ENCODE measurements around the gene TANC1.

Gene TANC1

DNA sequence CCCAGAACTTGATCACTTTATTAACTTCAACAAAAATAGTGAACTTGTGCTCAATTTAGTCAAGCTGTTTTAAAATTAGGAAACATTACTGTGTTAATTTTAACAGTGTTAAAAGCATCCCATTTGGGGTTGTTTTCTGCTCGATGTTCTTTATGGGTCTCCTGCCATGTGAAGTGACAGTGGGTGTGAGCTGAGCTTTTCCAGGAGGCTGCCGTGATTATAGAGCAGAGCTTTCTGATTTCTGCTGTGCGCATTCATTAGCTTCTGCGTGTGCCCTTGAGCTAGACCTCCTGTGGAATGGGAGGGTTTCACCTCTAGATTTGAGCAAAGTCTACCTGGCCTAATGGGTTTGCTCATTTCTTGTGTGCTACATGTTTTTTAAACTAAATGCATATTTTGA, 196.6 kb downstream of the TANC1 start:
- TF ChIP-seq POLR2AphosphoS5 (IDR thresholded peaks at IDR 0.05; ENCODE audit: low read depth, low read length) = no peak
- TF ChIP-seq FOXP2 (optimal IDR thresholded peaks at IDR 0.05; ENCODE audit: borderline replicate concordance, extremely low read depth, extremely low read length, insufficient read depth) = no peak
- no peak for TF ChIP-seq TAF1 (IDR thresholded peaks at IDR 0.05; ENCODE audit: borderline replicate concordance, insufficient read depth, low read length)
- TF ChIP-seq, protein P1, sequence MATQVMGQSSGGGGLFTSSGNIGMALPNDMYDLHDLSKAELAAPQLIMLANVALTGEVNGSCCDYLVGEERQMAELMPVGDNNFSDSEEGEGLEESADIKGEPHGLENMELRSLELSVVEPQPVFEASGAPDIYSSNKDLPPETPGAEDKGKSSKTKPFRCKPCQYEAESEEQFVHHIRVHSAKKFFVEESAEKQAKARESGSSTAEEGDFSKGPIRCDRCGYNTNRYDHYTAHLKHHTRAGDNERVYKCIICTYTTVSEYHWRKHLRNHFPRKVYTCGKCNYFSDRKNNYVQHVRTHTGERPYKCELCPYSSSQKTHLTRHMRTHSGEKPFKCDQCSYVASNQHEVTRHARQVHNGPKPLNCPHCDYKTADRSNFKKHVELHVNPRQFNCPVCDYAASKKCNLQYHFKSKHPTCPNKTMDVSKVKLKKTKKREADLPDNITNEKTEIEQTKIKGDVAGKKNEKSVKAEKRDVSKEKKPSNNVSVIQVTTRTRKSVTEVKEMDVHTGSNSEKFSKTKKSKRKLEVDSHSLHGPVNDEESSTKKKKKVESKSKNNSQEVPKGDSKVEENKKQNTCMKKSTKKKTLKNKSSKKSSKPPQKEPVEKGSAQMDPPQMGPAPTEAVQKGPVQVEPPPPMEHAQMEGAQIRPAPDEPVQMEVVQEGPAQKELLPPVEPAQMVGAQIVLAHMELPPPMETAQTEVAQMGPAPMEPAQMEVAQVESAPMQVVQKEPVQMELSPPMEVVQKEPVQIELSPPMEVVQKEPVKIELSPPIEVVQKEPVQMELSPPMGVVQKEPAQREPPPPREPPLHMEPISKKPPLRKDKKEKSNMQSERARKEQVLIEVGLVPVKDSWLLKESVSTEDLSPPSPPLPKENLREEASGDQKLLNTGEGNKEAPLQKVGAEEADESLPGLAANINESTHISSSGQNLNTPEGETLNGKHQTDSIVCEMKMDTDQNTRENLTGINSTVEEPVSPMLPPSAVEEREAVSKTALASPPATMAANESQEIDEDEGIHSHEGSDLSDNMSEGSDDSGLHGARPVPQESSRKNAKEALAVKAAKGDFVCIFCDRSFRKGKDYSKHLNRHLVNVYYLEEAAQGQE (IDR thresholded peaks at IDR 0.05; ENCODE audit: insufficient read depth in 1 of 2, low read depth in 2 of 2, low read length in 2 of 2) = no peak
- no peak for TF ChIP-seq SIN3A (IDR thresholded peaks at IDR 0.05; ENCODE audit: borderline replicate concordance, insufficient read depth, low read length)

DNA sequence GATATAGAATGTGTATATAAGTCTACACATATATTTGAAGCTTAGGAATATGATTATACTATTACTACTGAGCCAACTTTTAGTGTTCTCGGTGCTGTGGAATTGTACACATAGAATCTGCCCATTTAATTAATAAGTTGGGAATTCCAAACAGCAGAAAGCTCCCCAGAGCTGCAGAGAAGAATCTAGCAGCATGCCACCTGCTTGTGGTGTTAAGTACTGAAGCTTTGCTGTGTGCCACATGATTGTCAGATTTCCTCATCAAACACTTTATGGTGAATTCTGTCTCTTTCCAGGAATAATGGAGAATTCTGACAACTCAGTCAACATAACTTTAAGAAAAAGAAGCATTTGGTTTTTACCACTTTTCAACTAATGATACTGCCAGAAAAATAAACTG, 200.3 kb downstream of the TANC1 start:
- no peak for TF ChIP-seq FOXP2 (optimal IDR thresholded peaks at IDR 0.05; ENCODE audit: borderline replicate concordance, extremely low read depth, extremely low read length, insufficient read depth)
- TF ChIP-seq, protein P1 (IDR thresholded peaks at IDR 0.05; ENCODE audit: insufficient read depth in 1 of 2, low read depth in 2 of 2, low read length in 2 of 2) = no peak
- no peak for TF ChIP-seq TAF1 (IDR thresholded peaks at IDR 0.05; ENCODE audit: borderline replicate concordance, insufficient read depth, low read length)
- TF ChIP-seq POLR2AphosphoS5 (IDR thresholded peaks at IDR 0.05; ENCODE audit: low read depth, low read length) = no peak
- TF ChIP-seq SIN3A (IDR thresholded peaks at IDR 0.05; ENCODE audit: borderline replicate concordance, insufficient read depth, low read length) = no peak

- no peak for TF ChIP-seq SIN3A (IDR thresholded peaks at IDR 0.05; ENCODE audit: borderline replicate concordance, insufficient read depth, low read length)
- TF ChIP-seq TAF1 (IDR thresholded peaks at IDR 0.05; ENCODE audit: borderline replicate concordance, insufficient read depth, low read length) = no peak
- TF ChIP-seq POLR2AphosphoS5 (IDR thresholded peaks at IDR 0.05; ENCODE audit: low read depth, low read length) = no peak
- no peak for TF ChIP-seq FOXP2 (optimal IDR thresholded peaks at IDR 0.05; ENCODE audit: borderline replicate concordance, extremely low read depth, extremely low read length, insufficient read depth)
- TF ChIP-seq, protein P1 (IDR thresholded peaks at IDR 0.05; ENCODE audit: insufficient read depth in 1 of 2, low read depth in 2 of 2, low read length in 2 of 2) = no peak
These were observed 200.7 kb downstream of the TANC1 start for GRCh38 chr2:159169187-159169586.

DNA sequence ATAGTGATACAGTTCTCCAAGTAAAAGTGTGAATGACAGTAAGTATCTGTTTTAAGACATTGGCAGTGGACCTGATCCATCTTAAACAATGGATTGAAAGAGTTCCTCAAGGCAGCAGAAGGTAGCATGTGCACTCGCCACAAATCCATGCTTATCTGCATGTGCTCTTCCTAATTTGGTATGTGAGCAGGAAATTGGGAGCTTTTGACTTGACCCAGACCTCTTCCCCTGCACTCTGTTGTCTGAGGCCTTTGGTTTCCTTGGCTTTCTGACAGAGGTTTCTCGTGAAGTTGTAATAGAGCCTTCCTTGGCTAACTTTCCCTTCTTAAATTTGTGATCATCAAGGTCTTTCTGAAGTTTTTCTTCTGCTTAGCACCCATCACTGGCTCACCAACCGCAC, 204.0 kb downstream of the TANC1 start:
- no peak for TF ChIP-seq SIN3A (IDR thresholded peaks at IDR 0.05; ENCODE audit: borderline replicate concordance, insufficient read depth, low read length)
- TF ChIP-seq, protein P1 (IDR thresholded peaks at IDR 0.05; ENCODE audit: insufficient read depth in 1 of 2, low read depth in 2 of 2, low read length in 2 of 2) = no peak
- no peak for TF ChIP-seq POLR2AphosphoS5 (IDR thresholded peaks at IDR 0.05; ENCODE audit: low read depth, low read length)
- TF ChIP-seq TAF1 (IDR thresholded peaks at IDR 0.05; ENCODE audit: borderline replicate concordance, insufficient read depth, low read length) = no peak
- TF ChIP-seq FOXP2 (optimal IDR thresholded peaks at IDR 0.05; ENCODE audit: borderline replicate concordance, extremely low read depth, extremely low read length, insufficient read depth) = no peak

DNA sequence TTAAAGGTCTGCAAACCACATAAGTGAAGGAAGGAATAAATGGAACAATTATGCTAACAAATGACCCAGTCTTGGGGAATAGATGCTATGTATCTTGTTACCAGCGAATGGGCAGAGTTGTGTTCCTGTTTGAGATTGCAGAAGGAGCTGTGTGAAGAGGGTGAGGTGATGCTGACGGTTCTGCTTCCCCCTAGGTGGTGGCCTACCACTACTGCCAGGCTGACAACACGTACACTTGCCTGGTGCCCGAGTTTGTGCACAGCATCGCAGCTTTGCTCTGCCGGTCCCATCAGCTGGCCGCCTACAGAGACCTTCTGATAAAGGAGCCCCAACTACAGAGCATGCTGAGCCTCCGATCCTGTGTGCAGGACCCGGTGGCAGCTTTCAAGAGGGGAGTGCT, 206.3 kb downstream of the TANC1 start:
- TF ChIP-seq POLR2AphosphoS5 (IDR thresholded peaks at IDR 0.05; ENCODE audit: low read depth, low read length) = no peak
- TF ChIP-seq FOXP2 (optimal IDR thresholded peaks at IDR 0.05; ENCODE audit: borderline replicate concordance, extremely low read depth, extremely low read length, insufficient read depth) = no peak
- TF ChIP-seq SIN3A (IDR thresholded peaks at IDR 0.05; ENCODE audit: borderline replicate concordance, insufficient read depth, low read length) = no peak
- TF ChIP-seq TAF1 (IDR thresholded peaks at IDR 0.05; ENCODE audit: borderline replicate concordance, insufficient read depth, low read length) = no peak
- TF ChIP-seq, protein P1 (IDR thresholded peaks at IDR 0.05; ENCODE audit: insufficient read depth in 1 of 2, low read depth in 2 of 2, low read length in 2 of 2) = no peak

Measured in PFSK-1 (cell line).